Gastrocnemius medialis (tissue), 4 donors: ENCODE data around the gene HAX1. TPM values are rescaled to one million over a fixed set of nuclear protein-coding genes. Genes with fewer than 3 reads are reported as not detected.
"Not testable (repeated sequence)": the region's sequence is repeated elsewhere in the genome, so short reads cannot be mapped to it uniquely, and the experiment has no call there.

ENCODE experiments used
- ATAC-seq, 2 donors: fragments of 150-250 bp; one replicate each; pipeline ENCODE4 v1.9.1; 2016
- DNase-seq, 2 donors: peaks; one replicate each; pipeline ENCODE4 v3.0.0-alpha.2; 2019
- H3K27ac ChIP-seq, 4 donors: fragments of 200-600 bp; sonication (generic); 1 replicate in 1 of 4; 2 replicates in 3 of 4; pipeline ENCODE4 v1.5.1; 2016 to 2018; ENCODE audit warnings: mild to moderate bottlenecking in 2 of 4, moderate library complexity in 1 of 4
- H3K27me3 ChIP-seq, 3 donors: fragments of 200-600 bp; sonication (generic) in 2 of 3; 1 replicate in 1 of 3; 2 replicates in 2 of 3; pipeline versions ENCODE4 v1.5.1 to v1.6.0; 2016 to 2019; ENCODE audit warnings: mild to moderate bottlenecking in 1 of 3, moderate library complexity in 1 of 3
- H3K36me3 ChIP-seq, 2 donors: fragments of 200-600 bp; sonication (generic) in 1 of 2; one replicate each; pipeline ENCODE4 v1.5.1; 2017 to 2018
- H3K4me1 ChIP-seq, 2 donors: fragments of 200-600 bp; sonication (generic) in 1 of 2; one replicate each; pipeline ENCODE4 v1.5.1; 2016 to 2017; ENCODE audit warnings: mild to moderate bottlenecking in 2 of 2
- H3K4me3 ChIP-seq, 4 donors: fragments of 200-600 bp; sonication (generic) in 3 of 4; 1 replicate in 1 of 4; 2 replicates in 3 of 4; pipeline ENCODE4 v1.5.1; 2016 to 2019; ENCODE audit warnings: mild to moderate bottlenecking in 2 of 4
- H3K9me3 ChIP-seq, 3 donors: fragments of 200-600 bp; sonication (generic) in 2 of 3; 1 replicate in 1 of 3; 2 replicates in 2 of 3; pipeline ENCODE4 v1.5.1; 2016 to 2019
- POLR2A ChIP-seq, 2 donors: fragments of 450-650 bp; IDR thresholded peaks; one replicate each; pipeline ENCODE4 v1.6.1; 2017; ENCODE audit warnings: antibody characterized with exemption in 2 of 2, mild to moderate bottlenecking in 2 of 2, moderate library complexity in 2 of 2
- in situ Hi-C, 4 donors: fragments of 200-750 bp; cut with MboI; loops; one replicate each; pipeline versions ENCODE4 v1.15.0 to v1.8.0; 2017; ENCODE audit warnings: low sequenced_read_pairs in 4 of 4
- intact Hi-C: fragments of 100-400 bp; cut with DNase I; formaldehyde crosslinking; loops from one replicate; pipeline ENCODE4 v1.15.1; 2023; ENCODE audit warnings: low total_unique reads
- total RNA-seq, 4 donors: library from RNA; depleted of rRNA; stranded (reverse); fragments of >200 nt; gene quantifications; one replicate each; pipeline versions ENCODE4 v1.1.0 to v1.2.3, GENCODE V29; 2016
- TF ChIP-seq, protein P1 (sequence below), 5 experiments: fragments of 450-650 bp in 3 of 5; fragments of 200-600 bp in 2 of 5; sonication (generic) in 2 of 5; IDR thresholded peaks in 4 of 5; conservative IDR thresholded peaks in 1 of 5; 1 replicate in 4 of 5; 2 replicates in 1 of 5; pipeline ENCODE4 v1.5.1; 2016 to 2019; ENCODE audit warnings: antibody characterized with exemption in 5 of 5, mild to moderate bottlenecking in 3 of 5, moderate library complexity in 3 of 5

HAX1 gene
- total RNA-seq, 4 donors from 2014 or later: 145 to 205 (median 177) TPM

DNA sequence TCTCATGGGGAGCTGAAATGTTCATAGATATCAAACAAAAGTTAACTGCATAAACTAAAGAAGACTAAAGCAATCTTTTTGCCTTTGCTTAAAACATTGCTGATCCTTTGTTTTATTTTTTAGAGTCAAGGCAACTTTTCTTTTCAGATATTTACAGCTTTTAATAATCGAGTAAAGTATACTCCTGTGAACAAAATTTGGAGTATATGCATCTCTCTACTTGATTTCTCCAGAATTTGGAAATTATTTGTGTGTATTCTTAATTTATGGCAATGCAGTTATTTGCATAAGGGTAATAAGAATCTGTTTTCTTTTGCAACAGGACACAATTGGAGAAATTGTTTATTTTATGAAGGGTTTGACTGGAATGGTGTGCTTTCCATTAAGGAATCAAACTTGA is 44.3 kb downstream of the HAX1 start:
- in situ Hi-C loops: loop anchor here in 1 of 4 donors (25.0 kb wide), 1 partner anchor 304 kb away; no protein-coding TSS in a partner anchor
- no peak for TF ChIP-seq POLR2A (IDR thresholded peaks at IDR 0.05)
- intact Hi-C loops: no loop called here
- no peaks in the 10 kb centered on the region for H3K36me3 ChIP-seq
- no peak overlapping the region for H3K27ac ChIP-seq
- no peaks in the 10 kb centered on the region for H3K4me1 ChIP-seq
- ATAC-seq (no peak), DNase-seq (no peak)
- H3K27me3 ChIP-seq: no peaks in the 10 kb centered on the region
- no peaks in the 10 kb centered on the region for H3K9me3 ChIP-seq
- no peak overlapping the region for H3K4me3 ChIP-seq

DNA sequence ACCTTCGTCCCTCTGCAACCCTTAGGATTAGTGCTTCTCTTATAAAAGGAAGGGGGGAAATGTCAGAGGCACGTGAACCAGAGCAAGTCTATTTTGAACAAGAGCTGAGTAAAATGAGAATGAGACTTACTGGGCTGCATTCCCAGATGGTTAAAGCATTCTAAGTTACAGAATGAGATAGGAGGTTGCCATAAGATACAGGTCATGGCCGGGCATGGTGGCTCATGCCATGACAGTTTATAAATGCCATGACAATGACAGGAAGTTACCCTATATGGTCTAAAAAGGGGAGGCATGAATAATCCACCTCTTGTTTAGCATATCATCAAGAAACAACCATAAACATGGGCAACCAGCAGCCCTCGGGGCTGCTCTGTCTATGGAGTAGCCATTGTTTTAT is 46.0 kb downstream of the HAX1 start:
- in situ Hi-C loops: loop anchor here in 1 of 4 donors (25.0 kb wide), 1 partner anchor 306 kb away; no protein-coding TSS in a partner anchor
- no peaks in the 10 kb centered on the region for H3K27me3 ChIP-seq
- DNase-seq: no peak

DNA sequence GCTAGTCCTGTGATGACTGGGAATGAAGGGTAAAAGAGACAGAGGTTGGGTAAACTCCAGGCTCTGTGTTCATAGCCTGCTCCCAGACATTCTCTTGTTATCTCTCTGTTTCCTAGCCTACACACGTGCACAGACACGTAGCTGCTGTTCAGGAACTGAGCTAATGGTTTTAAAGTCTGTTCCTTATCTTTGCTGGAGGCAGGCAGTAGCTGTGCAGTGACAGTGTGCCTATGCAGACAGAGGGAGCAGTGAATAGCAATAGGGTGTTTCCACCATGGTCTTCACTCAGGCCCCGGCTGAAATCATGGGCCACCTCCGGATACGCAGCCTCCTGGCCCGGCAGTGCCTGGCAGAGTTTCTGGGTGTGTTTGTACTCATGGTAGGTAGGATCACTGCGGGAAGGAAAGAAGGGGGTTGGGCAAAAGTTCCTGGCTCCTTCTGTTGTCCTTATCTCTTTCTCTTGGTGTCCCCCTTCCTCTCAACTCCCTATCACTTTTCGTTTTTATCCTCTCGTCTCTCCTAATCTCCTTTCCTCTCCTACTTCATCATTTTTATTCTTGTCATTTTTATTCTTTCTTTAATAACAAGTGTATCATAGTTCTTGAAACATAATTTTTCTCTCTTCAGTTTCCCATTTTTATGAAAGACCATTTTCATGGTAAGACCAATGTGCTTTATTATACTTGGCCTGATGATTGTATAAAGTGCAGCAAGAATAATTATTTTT is 48.6 kb downstream of the HAX1 start, which contains the start of gene AQP10:
Gene AQP10 (plus strand): TSS at position 212 of the 727 bp plus-strand sequence. CDS start 63 bp downstream, at position 275.
- Histone ChIP-seq H3K36me3 (no peaks in the 10 kb centered on the region), H3K4me3 (no peak within 1 kb of the TSS), H3K4me1 (peaks cover 7 to 11% of the 10 kb centered on the region in 2 donors), H3K9me3 (no peaks in the 10 kb centered on the region), H3K27ac (no peak within 1 kb of the TSS), H3K27me3 (peaks cover 8 to 14% (median 12%) of the 10 kb centered on the region in 3 donors)
- intact Hi-C loops: loop anchor here (10.0 kb wide), 1 partner anchor 84 kb away; the partner anchor contains the start of gene IL6R
- ATAC-seq (no peak), DNase-seq (no peak)
- no peak for TF ChIP-seq POLR2A (IDR thresholded peaks at IDR 0.05)
- TF ChIP-seq, protein P1, sequence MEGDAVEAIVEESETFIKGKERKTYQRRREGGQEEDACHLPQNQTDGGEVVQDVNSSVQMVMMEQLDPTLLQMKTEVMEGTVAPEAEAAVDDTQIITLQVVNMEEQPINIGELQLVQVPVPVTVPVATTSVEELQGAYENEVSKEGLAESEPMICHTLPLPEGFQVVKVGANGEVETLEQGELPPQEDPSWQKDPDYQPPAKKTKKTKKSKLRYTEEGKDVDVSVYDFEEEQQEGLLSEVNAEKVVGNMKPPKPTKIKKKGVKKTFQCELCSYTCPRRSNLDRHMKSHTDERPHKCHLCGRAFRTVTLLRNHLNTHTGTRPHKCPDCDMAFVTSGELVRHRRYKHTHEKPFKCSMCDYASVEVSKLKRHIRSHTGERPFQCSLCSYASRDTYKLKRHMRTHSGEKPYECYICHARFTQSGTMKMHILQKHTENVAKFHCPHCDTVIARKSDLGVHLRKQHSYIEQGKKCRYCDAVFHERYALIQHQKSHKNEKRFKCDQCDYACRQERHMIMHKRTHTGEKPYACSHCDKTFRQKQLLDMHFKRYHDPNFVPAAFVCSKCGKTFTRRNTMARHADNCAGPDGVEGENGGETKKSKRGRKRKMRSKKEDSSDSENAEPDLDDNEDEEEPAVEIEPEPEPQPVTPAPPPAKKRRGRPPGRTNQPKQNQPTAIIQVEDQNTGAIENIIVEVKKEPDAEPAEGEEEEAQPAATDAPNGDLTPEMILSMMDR (IDR thresholded peaks at IDR 0.05 in 4 of 5, conservative IDR thresholded peaks at IDR 0.05 in 1 of 5): no peak
- in situ Hi-C loops: loop anchor here in 1 of 4 donors (25.0 kb wide), 1 partner anchor 309 kb away; no protein-coding TSS in a partner anchor

More for the DNA sequence above, 46.0 kb downstream of the HAX1 start:
- Histone ChIP-seq H3K4me3 (no peak overlapping the region), H3K4me1 (no peaks in the 10 kb centered on the region), H3K27ac (no peak overlapping the region), H3K9me3 (no peaks in the 10 kb centered on the region), H3K36me3 (no peaks in the 10 kb centered on the region)
- ATAC-seq: no peak
- TF ChIP-seq, protein P1 (IDR thresholded peaks at IDR 0.05 in 4 of 5, conservative IDR thresholded peaks at IDR 0.05 in 1 of 5): no peak
- TF ChIP-seq POLR2A (IDR thresholded peaks at IDR 0.05): no peak
- intact Hi-C loops: no loop called here

DNA sequence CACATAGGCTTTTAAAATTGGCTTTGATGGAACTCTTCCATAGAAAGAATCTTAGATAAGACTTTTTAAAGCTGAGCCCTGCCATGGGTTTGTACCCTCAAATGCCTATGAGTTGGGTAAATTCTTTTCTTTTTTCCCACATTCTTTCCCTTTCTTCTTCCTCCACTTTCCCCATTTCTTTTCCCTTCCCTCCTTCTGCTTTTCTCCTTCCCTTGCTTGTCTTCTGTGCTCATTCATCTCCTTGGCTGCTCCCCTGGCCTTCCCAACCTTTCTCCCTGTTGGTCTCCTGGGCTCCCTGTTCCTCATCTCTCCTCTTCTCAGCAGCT is 49.1 kb downstream of the HAX1 start:
- Histone ChIP-seq H3K4me1 (peaks cover 13 to 15% of the 10 kb centered on the region in 2 donors), H3K27me3 (peaks cover 11 to 15% (median 12%) of the 10 kb centered on the region in 3 donors)
- in situ Hi-C loops (loop anchor here in 1 of 4 donors (25.0 kb wide), 1 partner anchor 309 kb away; no protein-coding TSS in a partner anchor), intact Hi-C loops (loop anchor here (10.0 kb wide), 1 partner anchor 83 kb away; the partner anchor contains the start of gene IL6R)
- ATAC-seq, H3K27ac ChIP-seq, H3K36me3 ChIP-seq, H3K4me3 ChIP-seq, H3K9me3 ChIP-seq, DNase-seq: not testable (repeated sequence)

DNA sequence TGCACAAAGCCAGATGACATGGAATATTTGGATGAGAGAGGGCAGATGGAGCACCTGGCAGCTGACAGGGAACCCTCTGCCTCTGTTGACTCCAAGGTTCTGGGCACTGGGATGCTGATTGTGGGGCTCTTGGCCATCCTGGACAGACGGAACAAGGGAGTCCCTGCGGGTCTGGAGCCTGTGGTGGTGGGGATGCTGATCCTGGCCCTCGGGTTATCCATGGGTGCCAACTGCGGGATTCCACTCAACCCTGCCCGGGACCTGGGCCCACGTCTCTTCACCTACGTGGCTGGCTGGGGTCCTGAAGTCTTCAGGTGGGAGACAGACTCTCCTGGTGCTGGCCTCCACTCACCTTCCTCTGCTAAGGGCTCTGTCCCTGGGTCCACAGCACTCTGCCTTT is 51.1 kb downstream of the HAX1 start:
- H3K27me3 ChIP-seq: peaks cover 20 to 23% (median 22%) of the 10 kb centered on the region in 3 donors
- intact Hi-C loops (loop anchor here (10.0 kb wide), 1 partner anchor 81 kb away; the partner anchor contains the start of gene IL6R), in situ Hi-C loops (loop anchor here in 1 of 4 donors (25.0 kb wide), 1 partner anchor 311 kb away; no protein-coding TSS in a partner anchor)
- no peak overlapping the region for H3K4me3 ChIP-seq
- no peak for DNase-seq
- ATAC-seq: no peak
- H3K27ac ChIP-seq: no peak overlapping the region
- H3K36me3 ChIP-seq: no peaks in the 10 kb centered on the region
- H3K4me1 ChIP-seq: peaks cover 21 to 28% of the 10 kb centered on the region in 2 donors
- no peak for TF ChIP-seq POLR2A (IDR thresholded peaks at IDR 0.05)
- TF ChIP-seq, protein P1 (IDR thresholded peaks at IDR 0.05 in 4 of 5, conservative IDR thresholded peaks at IDR 0.05 in 1 of 5): no peak
- H3K9me3 ChIP-seq: no peaks in the 10 kb centered on the region
